SK-N-SH treated with all-trans-retinoic acid at 6 μM for 48 hours (cell line): ENCODE data around the gene PAFAH1B2.
A peak's percentile ranks its signal among the peaks of the same experiment; 100 is the strongest.

Experiments
- ARNTL ChIP-seq: fragments of 450-650 bp; formaldehyde crosslinking; IDR thresholded peaks from 2 replicates; pipeline ENCODE4 v1.5.0; 2020; ENCODE audit warnings: low read depth, mild to moderate bottlenecking, moderate library complexity, borderline replicate concordance
- ESRRG ChIP-seq: fragments of 250-450 bp; sonication (Bioruptor Pico); IDR thresholded peaks from 2 replicates; pipeline ENCODE4 v1.6.1; 2021; ENCODE audit warnings: mild to moderate bottlenecking
- ISL1 ChIP-seq: fragments of 250-450 bp; sonication (Bioruptor Pico); IDR thresholded peaks from 2 replicates; pipeline ENCODE4 v2.1.2; 2022; ENCODE audit warnings: mild to moderate bottlenecking, moderate library complexity
- PPARA ChIP-seq: fragments of 250-450 bp; sonication (Bioruptor Pico); IDR thresholded peaks from 2 replicates; pipeline ENCODE4 v1.5.0; 2020; ENCODE audit warnings: mild to moderate bottlenecking, borderline replicate concordance
- RARB ChIP-seq: fragments of 250-450 bp; sonication (Bioruptor Pico); IDR thresholded peaks from 2 replicates; pipeline ENCODE4 v1.8.0; 2021; ENCODE audit warnings: mild to moderate bottlenecking, moderate library complexity
- SNAI2 ChIP-seq: fragments of 250-450 bp; sonication (Bioruptor Pico); IDR thresholded peaks from 2 replicates; pipeline ENCODE4 v1.5.0; 2020; ENCODE audit warnings: mild to moderate bottlenecking, moderate library complexity
- TCF4 ChIP-seq: fragments of 250-450 bp; sonication (Bioruptor Pico); IDR thresholded peaks from 2 replicates; pipeline ENCODE4 v1.8.0; 2021; ENCODE audit warnings: mild to moderate bottlenecking, moderate library complexity, borderline replicate concordance
- ZFP3 ChIP-seq: fragments of 250-450 bp; sonication (Bioruptor Pico); IDR thresholded peaks from 2 replicates; pipeline ENCODE4 v1.5.0; 2020; ENCODE audit warnings: mild to moderate bottlenecking, moderate library complexity
- ZFP30 ChIP-seq: fragments of 450-650 bp; formaldehyde crosslinking; IDR thresholded peaks from 2 replicates; pipeline ENCODE4 v1.5.0; 2022; ENCODE audit warnings: mild to moderate bottlenecking, moderate library complexity
- ZNF8 ChIP-seq: fragments of 450-650 bp; formaldehyde crosslinking; IDR thresholded peaks from 2 replicates; pipeline ENCODE4 v1.5.0; 2020; ENCODE audit warnings: mild to moderate bottlenecking, moderate library complexity
- TF ChIP-seq, protein P1 (sequence below): fragments of 250-450 bp; sonication (Bioruptor Pico); IDR thresholded peaks from 2 replicates; pipeline ENCODE4 v1.8.0; 2021; ENCODE audit warnings: low read depth, mild to moderate bottlenecking, moderate library complexity, borderline replicate concordance
- TF ChIP-seq, protein P2 (sequence below): fragments of 250-450 bp; sonication (Bioruptor Pico); IDR thresholded peaks from 2 replicates; pipeline ENCODE4 v1.5.1; 2020; ENCODE audit warnings: low read depth, mild to moderate bottlenecking, moderate library complexity
- TF ChIP-seq, protein P3 (sequence below): fragments of 250-450 bp; sonication (Bioruptor Pico); IDR thresholded peaks from 2 replicates; pipeline ENCODE4 v1.5.0; 2020; ENCODE audit warnings: mild to moderate bottlenecking, moderate library complexity

DNA sequence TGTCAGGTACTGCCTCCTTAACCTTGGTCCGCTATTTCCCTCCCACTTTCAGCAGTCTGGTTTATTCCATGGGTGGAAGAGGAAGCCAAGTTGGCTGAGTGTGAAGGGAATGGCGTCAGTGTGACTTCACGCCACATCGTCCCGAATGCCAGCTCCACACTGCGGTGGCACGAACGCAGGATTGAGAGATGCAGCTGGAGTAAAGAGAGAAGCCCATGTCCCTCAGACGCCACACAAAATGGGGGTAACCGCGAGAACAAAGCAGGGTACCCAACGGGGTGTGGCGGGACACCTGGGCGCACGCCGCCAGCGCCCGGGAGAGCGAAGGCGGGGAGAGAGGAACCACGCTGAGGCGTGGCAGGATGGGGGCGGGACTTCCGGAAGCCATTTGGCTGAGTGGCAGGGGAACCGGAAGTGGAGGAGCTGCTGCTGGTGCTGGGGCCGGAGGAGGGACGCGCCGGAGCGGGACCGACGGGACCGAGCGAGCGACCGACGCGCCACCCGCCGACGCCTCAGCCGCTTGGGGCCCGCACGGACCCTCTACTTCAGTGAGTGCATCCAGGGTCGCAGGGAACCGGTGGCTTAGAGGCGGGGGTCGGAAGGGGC is at the start of gene PAFAH1B2:
- no peak for TF ChIP-seq ISL1 (CRISPR knock-in tag)
- TF ChIP-seq PPARA (CRISPR knock-in tag) = no peak
- TF ChIP-seq SNAI2 (CRISPR knock-in tag) = no peak
- TF ChIP-seq, protein P1, sequence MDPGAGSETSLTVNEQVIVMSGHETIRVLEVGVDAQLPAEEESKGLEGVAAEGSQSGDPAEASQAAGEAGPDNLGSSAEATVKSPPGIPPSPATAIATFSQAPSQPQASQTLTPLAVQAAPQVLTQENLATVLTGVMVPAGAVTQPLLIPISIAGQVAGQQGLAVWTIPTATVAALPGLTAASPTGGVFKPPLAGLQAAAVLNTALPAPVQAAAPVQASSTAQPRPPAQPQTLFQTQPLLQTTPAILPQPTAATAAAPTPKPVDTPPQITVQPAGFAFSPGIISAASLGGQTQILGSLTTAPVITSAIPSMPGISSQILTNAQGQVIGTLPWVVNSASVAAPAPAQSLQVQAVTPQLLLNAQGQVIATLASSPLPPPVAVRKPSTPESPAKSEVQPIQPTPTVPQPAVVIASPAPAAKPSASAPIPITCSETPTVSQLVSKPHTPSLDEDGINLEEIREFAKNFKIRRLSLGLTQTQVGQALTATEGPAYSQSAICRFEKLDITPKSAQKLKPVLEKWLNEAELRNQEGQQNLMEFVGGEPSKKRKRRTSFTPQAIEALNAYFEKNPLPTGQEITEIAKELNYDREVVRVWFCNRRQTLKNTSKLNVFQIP (CRISPR knock-in tag) = peak; percentile 80; the same call in 1 of the 2 replicates
- no peak for TF ChIP-seq ZNF8 (CRISPR knock-in tag)
- TF ChIP-seq ARNTL (CRISPR knock-in tag) = no peak
- no peak for TF ChIP-seq ZFP3 (CRISPR knock-in tag)
- no peak for TF ChIP-seq RARB (CRISPR knock-in tag)
- TF ChIP-seq, protein P2, sequence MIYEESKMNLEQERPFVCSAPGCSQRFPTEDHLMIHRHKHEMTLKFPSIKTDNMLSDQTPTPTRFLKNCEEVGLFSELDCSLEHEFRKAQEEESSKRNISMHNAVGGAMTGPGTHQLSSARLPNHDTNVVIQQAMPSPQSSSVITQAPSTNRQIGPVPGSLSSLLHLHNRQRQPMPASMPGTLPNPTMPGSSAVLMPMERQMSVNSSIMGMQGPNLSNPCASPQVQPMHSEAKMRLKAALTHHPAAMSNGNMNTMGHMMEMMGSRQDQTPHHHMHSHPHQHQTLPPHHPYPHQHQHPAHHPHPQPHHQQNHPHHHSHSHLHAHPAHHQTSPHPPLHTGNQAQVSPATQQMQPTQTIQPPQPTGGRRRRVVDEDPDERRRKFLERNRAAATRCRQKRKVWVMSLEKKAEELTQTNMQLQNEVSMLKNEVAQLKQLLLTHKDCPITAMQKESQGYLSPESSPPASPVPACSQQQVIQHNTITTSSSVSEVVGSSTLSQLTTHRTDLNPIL (CRISPR knock-in tag) = no peak
- TF ChIP-seq, protein P3, sequence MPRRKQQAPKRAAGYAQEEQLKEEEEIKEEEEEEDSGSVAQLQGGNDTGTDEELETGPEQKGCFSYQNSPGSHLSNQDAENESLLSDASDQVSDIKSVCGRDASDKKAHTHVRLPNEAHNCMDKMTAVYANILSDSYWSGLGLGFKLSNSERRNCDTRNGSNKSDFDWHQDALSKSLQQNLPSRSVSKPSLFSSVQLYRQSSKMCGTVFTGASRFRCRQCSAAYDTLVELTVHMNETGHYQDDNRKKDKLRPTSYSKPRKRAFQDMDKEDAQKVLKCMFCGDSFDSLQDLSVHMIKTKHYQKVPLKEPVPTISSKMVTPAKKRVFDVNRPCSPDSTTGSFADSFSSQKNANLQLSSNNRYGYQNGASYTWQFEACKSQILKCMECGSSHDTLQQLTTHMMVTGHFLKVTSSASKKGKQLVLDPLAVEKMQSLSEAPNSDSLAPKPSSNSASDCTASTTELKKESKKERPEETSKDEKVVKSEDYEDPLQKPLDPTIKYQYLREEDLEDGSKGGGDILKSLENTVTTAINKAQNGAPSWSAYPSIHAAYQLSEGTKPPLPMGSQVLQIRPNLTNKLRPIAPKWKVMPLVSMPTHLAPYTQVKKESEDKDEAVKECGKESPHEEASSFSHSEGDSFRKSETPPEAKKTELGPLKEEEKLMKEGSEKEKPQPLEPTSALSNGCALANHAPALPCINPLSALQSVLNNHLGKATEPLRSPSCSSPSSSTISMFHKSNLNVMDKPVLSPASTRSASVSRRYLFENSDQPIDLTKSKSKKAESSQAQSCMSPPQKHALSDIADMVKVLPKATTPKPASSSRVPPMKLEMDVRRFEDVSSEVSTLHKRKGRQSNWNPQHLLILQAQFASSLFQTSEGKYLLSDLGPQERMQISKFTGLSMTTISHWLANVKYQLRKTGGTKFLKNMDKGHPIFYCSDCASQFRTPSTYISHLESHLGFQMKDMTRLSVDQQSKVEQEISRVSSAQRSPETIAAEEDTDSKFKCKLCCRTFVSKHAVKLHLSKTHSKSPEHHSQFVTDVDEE = no peak
- no peak for TF ChIP-seq ZFP30 (CRISPR knock-in tag)
- no peak for TF ChIP-seq ESRRG
- no peak for TF ChIP-seq TCF4
